BLaER1 (cell line): Measurements from ENCODE around the gene MAGI1.

Experiments used
- H3K27ac ChIP-seq: shearing (Covaris generic); formaldehyde crosslinking; 2 replicates; pipeline ENCODE4 v1.8.1; 2022
- H3K27me3 ChIP-seq: shearing (Covaris generic); formaldehyde crosslinking; 2 replicates; pipeline ENCODE4 v1.8.1; 2022
- H3K36me3 ChIP-seq: shearing (Covaris generic); formaldehyde crosslinking; 2 replicates; pipeline ENCODE4 v1.8.1; 2022
- H3K4me1 ChIP-seq: shearing (Covaris generic); formaldehyde crosslinking; 2 replicates; pipeline ENCODE4 v1.8.1; 2022
- H3K4me2 ChIP-seq: shearing (Covaris generic); formaldehyde crosslinking; 2 replicates; pipeline ENCODE4 v1.8.1; 2022
- H3K4me3 ChIP-seq: shearing (Covaris generic); formaldehyde crosslinking; 2 replicates; pipeline ENCODE4 v1.8.1; 2022
- H3K9ac ChIP-seq: shearing (Covaris generic); formaldehyde crosslinking; 2 replicates; pipeline ENCODE4 v1.8.1; 2022
- H3K9me3 ChIP-seq: shearing (Covaris generic); formaldehyde crosslinking; 2 replicates; pipeline ENCODE4 v1.8.1; 2022
- H4K20me1 ChIP-seq: shearing (Covaris generic); formaldehyde crosslinking; 2 replicates; pipeline ENCODE4 v1.8.1; 2022
- Cebpa-rat ChIP-seq: shearing (Covaris generic); IDR thresholded peaks from 2 replicates; pipeline ENCODE4 v1.8.1; 2022

Gene MAGI1

DNA sequence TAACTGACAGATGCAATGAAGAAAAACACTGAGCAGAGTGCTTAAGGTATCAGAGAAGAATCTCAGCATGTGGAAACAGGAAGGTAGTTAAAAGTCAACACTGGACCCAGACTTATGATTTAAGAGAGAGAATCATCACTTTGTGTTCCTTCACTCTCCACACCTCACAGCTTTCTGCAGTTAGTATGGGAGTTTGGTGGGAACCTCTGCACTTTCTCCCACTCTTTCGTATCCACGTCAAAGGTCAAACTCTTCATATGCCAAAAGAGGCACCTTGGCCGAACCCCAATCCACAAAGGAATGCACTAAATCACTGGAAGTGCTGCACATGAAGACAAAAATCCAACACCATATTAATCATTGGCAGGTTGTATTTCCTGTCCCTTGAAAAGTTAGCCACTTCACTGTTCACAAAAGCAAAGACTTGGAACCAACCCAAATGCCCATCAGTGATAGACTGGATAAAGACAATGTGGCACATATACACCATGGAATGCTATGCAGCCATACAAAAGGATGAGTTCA lies 361.2 kb downstream of the MAGI1 start:
- Histone ChIP-seq H4K20me1 (no peaks in the 10 kb centered on the region), H3K4me3 (no peak overlapping the region), H3K9me3 (no peaks in the 10 kb centered on the region), H3K27me3 (no peaks in the 10 kb centered on the region), H3K36me3 (no peaks in the 10 kb centered on the region), H3K9ac (no peak overlapping the region), H3K4me1 (peaks cover 18% of the 10 kb centered on the region), H3K4me2 (no peak overlapping the region), H3K27ac (no peak overlapping the region)
- TF ChIP-seq Cebpa-rat, result no peak

DNA sequence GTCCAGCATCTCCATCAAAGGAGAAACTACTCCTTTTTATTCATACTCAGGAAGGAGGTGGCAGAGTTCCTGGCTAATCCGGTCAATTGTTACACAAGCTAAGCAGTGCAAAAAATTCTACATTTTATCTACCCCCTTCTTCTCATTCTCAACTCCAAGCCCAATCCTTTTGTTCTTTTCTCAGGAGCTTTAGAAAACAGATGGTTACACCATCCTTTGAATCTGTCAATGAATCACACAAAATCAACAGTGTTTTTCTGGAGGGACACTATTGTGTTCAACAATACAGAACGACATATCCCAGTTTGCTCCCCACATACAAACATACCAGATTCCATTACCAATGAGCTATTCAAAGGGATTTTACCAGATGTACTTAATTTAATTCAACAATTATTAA lies 362.1 kb downstream of the MAGI1 start:
- H3K4me1 ChIP-seq, result peaks cover 18% of the 10 kb centered on the region

DNA sequence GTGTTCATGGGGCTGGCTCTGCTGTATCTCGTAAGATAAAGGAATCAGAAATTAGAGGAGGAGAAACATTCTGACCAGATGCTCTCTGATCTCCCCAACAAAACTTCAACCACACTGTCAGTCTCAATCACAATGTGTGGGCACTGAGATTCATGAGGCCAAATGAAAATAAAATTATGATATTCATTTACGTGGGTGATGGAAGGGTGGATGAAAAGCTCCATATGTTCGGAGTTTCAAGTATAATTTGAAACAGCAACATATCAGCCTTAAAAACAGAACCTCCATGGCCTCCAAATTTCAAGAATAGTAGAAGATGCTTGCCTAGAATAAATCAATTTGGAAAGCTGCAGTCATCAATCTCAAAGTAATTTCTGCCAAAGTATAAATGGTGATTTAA lies 363.7 kb downstream of the MAGI1 start:
- no peak overlapping the region for H3K9ac ChIP-seq
- H3K27me3 ChIP-seq, result no peaks in the 10 kb centered on the region
- peaks cover 20% of the 10 kb centered on the region for H3K4me1 ChIP-seq
- TF ChIP-seq Cebpa-rat, result no peak
- H3K9me3 ChIP-seq, result no peaks in the 10 kb centered on the region
- no peaks in the 10 kb centered on the region for H4K20me1 ChIP-seq
- H3K27ac ChIP-seq, result no peak overlapping the region
- no peaks in the 10 kb centered on the region for H3K36me3 ChIP-seq
- no peak overlapping the region for H3K4me3 ChIP-seq
- H3K4me2 ChIP-seq, result no peak overlapping the region

More for the DNA sequence above, 362.1 kb downstream of the MAGI1 start:
- no peaks in the 10 kb centered on the region for H3K36me3 ChIP-seq
- no peaks in the 10 kb centered on the region for H3K9me3 ChIP-seq
- no peak overlapping the region for H3K27ac ChIP-seq
- no peaks in the 10 kb centered on the region for H4K20me1 ChIP-seq
- H3K4me3 ChIP-seq, result no peak overlapping the region
- TF ChIP-seq Cebpa-rat, result no peak
- H3K27me3 ChIP-seq, result no peaks in the 10 kb centered on the region
- no peak overlapping the region for H3K9ac ChIP-seq
- H3K4me2 ChIP-seq, result no peak overlapping the region

DNA sequence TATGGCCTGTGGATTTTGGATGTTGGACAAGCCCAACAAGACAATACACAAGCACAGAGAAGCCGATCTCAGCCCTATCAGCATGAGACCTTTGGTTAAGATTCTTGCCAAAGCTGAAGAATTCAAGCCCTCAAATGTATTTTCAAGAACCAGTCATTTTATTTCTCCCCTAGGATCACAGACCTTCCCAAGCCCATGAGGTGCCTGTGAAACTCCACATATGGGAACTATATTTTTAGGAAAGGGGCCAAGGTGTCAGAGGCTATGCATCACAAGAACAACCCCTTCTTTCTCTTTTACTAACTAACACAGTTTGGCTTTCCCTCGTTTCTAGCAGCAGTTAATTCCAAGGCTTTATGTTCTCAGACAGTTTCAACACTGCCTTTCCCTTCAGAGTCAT lies 364.5 kb downstream of the MAGI1 start:
- no peak overlapping the region for H3K4me2 ChIP-seq
- H3K27me3 ChIP-seq, result no peaks in the 10 kb centered on the region
- no peak for TF ChIP-seq Cebpa-rat
- no peaks in the 10 kb centered on the region for H4K20me1 ChIP-seq
- H3K36me3 ChIP-seq, result no peaks in the 10 kb centered on the region
- no peak overlapping the region for H3K27ac ChIP-seq
- no peak overlapping the region for H3K4me3 ChIP-seq
- no peak overlapping the region for H3K9ac ChIP-seq
- no peaks in the 10 kb centered on the region for H3K9me3 ChIP-seq
- H3K4me1 ChIP-seq, result peaks cover 28% of the 10 kb centered on the region

DNA sequence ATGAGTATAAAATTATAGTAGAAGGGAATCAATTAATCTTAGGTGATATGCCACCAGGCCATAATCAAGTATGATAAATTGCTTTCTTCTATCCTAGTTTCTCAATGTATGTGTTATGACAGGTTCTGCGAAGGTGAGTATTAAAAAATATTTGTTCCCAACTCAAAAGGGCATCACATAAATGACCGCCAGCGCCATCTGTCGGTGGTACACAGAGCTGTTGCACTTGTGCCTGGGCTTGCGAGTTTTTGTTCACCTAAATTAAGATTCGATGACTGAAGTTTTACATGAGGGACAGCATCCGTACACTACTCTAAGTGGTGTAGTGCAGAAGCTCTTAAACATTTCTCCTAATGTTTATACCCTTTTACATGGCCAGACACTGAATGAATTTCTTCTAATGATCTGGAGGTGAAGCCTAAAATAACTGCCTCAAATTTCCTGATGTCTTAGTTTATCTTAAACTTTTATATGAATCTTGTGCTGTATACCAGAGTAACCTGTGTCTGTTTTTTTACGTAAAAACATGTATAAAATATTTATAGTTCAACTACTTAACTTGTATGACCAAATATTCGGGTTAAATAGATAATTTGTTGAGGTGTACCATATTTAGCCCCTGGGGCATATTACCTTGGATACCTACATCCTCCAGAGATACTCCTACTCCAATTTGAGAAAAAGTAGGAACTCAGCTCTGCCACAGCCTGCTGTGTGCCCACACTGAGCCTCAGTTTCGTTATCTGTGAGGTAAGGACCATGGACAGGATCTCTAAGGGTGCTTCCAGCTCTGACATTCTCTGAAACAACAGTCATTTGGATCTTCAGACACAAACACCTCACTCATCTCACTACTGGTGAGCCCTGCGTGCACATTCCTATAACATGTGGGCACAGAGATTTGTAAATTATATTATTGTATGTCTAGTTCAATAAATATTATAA lies 365.6 kb downstream of the MAGI1 start:
- Histone ChIP-seq H3K4me1 (peaks cover 23% of the 10 kb centered on the region), H3K36me3 (no peaks in the 10 kb centered on the region), H3K4me2 (0 out of 2 replicates have a peak overlapping the region, but pooled peaks have one; percentile 2), H4K20me1 (no peaks in the 10 kb centered on the region), H3K9me3 (no peaks in the 10 kb centered on the region), H3K27ac (no peak overlapping the region), H3K4me3 (no peak overlapping the region), H3K27me3 (no peaks in the 10 kb centered on the region), H3K9ac (no peak overlapping the region)
- TF ChIP-seq Cebpa-rat, result no peak

DNA sequence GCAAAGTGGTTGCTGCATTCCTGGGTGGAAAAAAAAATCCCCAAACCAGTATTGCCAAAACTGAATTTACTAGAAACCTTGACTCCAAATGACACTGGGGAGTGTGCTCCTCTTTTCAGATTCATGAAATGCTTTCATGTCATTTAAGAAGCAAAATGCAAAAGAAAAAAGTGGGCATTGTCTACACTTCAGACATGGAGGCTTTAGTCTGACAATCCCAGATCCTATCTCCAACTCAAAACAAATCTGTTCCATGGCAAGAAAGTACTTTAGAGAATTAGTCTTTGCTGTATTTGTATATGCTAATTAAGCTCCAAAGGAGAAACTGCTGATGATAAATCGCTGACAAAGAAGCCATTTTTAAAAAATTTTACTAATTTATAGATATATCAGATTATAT lies 366.7 kb downstream of the MAGI1 start:
- Histone ChIP-seq H3K27me3 (no peaks in the 10 kb centered on the region), H3K4me3 (no peak overlapping the region), H4K20me1 (no peaks in the 10 kb centered on the region), H3K9me3 (no peaks in the 10 kb centered on the region), H3K27ac (no peak overlapping the region), H3K36me3 (no peaks in the 10 kb centered on the region), H3K4me1 (peaks cover 23% of the 10 kb centered on the region), H3K4me2 (no peak overlapping the region), H3K9ac (no peak overlapping the region)
- TF ChIP-seq Cebpa-rat, result no peak

DNA sequence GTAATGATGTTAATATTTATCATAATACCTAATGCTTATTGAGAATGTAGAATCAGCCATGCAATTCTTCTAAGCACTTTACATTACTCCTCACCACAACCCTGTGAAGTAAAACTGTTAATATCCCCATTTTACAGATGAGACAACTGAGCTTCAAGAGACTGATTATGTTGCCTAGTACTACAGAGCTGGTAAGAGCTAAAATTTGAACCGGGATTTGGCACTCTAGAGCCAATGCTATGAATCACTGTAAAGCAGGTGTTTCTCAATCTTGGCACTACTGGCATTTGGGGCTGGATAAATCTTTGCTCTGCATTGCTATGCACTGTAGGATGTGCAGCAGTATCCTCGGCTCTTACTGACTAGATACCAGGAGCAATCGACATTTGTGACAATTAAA lies 367.7 kb downstream of the MAGI1 start:
- no peaks in the 10 kb centered on the region for H3K36me3 ChIP-seq
- H3K9me3 ChIP-seq, result no peaks in the 10 kb centered on the region
- no peak overlapping the region for H3K27ac ChIP-seq
- H3K4me1 ChIP-seq, result peaks cover 23% of the 10 kb centered on the region
- H3K4me3 ChIP-seq, result no peak overlapping the region
- no peaks in the 10 kb centered on the region for H4K20me1 ChIP-seq
- H3K4me2 ChIP-seq, result no peak overlapping the region
- no peak overlapping the region for H3K9ac ChIP-seq
- TF ChIP-seq Cebpa-rat, result no peak
- no peaks in the 10 kb centered on the region for H3K27me3 ChIP-seq

DNA sequence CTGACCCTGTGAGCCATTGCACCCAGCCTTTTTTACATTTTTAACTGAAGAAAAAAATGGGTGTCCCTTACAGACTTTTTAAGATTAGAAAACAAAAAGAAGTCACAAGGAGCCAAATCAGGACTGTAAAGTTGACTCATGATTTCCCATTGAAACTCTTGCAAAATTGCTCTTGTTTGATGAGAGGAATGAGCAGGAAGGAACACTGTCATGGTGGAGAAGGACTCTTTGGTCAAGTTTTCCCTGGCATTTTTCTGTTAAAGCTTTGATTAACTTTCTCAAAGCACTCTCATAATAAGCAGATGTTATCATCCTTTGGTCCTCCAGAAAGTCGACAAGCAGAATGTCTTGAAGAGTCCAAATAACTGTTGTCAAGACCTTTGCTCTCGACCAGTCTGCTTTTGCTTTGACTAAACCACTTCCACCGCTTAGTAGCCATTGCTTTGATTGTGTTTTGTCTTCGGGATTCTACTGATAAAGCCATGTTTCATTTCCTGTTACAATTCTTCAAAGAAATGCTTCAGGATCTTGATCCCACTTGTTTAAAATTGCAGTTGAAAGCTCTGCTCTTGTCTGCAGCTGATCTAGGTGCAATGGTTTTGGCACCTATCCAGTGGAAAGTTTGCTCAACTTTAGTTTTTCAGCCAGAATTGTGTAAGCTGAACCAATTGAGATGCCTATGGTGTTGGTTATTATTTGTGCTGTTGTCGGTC lies 369.4 kb downstream of the MAGI1 start:
- TF ChIP-seq Cebpa-rat, result no peak
- H3K9ac ChIP-seq, result no peak overlapping the region
- H4K20me1 ChIP-seq, result no peaks in the 10 kb centered on the region
- peak overlapping the region; percentile 16 for H3K4me2 ChIP-seq
- H3K4me3 ChIP-seq, result no peak overlapping the region
- no peak overlapping the region for H3K27ac ChIP-seq
- no peaks in the 10 kb centered on the region for H3K9me3 ChIP-seq
- H3K36me3 ChIP-seq, result no peaks in the 10 kb centered on the region
- H3K27me3 ChIP-seq, result no peaks in the 10 kb centered on the region
- peaks cover 23% of the 10 kb centered on the region for H3K4me1 ChIP-seq

DNA sequence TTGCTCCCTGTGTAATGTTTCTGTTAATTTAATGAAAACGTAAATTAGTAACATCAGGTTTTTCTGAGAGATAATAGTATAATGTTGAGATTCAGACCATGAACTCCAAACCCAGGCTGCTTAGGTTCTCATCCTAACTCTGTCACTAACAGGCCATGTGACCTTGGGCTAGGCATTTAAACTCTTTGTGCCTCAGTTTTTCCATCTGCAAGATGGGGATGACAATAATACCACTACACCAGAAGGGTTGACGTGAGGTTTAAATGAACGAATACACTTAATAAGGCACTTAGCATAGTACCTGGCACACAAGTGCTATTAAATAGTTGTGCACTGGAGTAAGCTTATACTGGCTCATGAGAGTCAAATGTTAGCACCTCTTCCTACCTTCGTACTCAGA lies 370.8 kb downstream of the MAGI1 start:
- H4K20me1 ChIP-seq, result no peaks in the 10 kb centered on the region

DNA sequence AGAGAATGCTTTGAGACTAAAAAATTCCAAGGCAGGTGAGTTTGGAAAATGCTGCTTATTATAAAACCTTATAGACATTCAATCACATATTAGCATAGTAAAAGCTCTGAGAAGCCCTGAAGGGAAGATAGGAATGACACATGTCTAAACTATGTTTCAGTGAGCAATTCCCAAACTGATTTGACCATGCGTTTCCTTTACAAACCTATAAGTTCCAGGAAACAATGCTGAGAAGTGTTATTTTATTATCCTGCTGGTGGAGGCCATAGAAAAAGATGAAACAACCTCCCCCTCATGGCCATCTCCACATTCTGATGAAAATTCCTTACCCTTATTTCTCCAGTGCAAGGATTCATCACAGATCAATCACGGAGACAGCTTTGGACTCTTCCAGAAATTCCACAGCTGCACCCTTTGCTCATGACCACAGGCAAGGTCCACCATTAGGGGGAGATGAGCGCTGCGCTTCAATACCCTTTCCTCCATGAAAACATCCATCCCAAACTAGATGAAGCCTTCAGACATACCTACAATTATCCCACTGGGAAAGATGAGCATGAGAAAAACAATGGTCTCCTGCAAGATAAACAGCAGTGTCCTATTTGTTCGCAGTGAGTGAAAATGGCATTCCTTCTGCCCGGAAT lies 372.1 kb downstream of the MAGI1 start:
- no peaks in the 10 kb centered on the region for H3K27me3 ChIP-seq
- H3K4me2 ChIP-seq, result no peak overlapping the region
- no peaks in the 10 kb centered on the region for H4K20me1 ChIP-seq
- H3K36me3 ChIP-seq, result no peaks in the 10 kb centered on the region
- H3K27ac ChIP-seq, result no peak overlapping the region
- H3K4me1 ChIP-seq, result peaks cover 12% of the 10 kb centered on the region
- H3K9me3 ChIP-seq, result no peaks in the 10 kb centered on the region
- no peak overlapping the region for H3K9ac ChIP-seq
- no peak for TF ChIP-seq Cebpa-rat
- H3K4me3 ChIP-seq, result no peak overlapping the region

More for the DNA sequence above, 370.8 kb downstream of the MAGI1 start:
- Histone ChIP-seq H3K9me3 (no peaks in the 10 kb centered on the region), H3K27me3 (no peaks in the 10 kb centered on the region), H3K4me3 (no peak overlapping the region), H3K4me2 (no peak overlapping the region), H3K27ac (no peak overlapping the region), H3K9ac (no peak overlapping the region), H3K4me1 (peaks cover 15% of the 10 kb centered on the region), H3K36me3 (no peaks in the 10 kb centered on the region)
- TF ChIP-seq Cebpa-rat, result no peak
